ENCODE data around the gene AKAP13.

Gene AKAP13

DNA sequence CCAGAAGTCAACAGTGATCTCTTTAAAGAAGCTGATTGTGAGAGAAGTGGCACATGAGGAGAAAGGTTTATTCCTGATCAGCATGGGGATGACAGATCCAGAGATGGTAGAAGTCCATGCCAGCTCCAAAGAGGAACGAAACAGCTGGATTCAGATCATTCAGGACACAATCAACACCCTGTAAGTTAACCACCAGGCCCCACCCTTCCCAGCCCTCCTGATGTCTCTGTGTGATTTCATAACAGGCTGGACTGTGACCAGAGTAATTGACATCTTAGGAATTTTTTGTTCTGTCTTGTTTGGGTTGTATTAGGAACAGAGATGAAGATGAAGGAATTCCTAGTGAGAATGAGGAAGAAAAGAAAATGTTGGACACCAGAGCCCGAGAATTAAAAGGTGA, 346.7 kb downstream of the AKAP13 start:
- TF ChIP-seq GATA2 (IDR thresholded peaks at IDR 0.05; ENCODE audit: low read depth, low read length): no peak
- TF ChIP-seq GATA3 (IDR thresholded peaks at IDR 0.05; ENCODE audit: low read depth, low read length): no peak

DNA sequence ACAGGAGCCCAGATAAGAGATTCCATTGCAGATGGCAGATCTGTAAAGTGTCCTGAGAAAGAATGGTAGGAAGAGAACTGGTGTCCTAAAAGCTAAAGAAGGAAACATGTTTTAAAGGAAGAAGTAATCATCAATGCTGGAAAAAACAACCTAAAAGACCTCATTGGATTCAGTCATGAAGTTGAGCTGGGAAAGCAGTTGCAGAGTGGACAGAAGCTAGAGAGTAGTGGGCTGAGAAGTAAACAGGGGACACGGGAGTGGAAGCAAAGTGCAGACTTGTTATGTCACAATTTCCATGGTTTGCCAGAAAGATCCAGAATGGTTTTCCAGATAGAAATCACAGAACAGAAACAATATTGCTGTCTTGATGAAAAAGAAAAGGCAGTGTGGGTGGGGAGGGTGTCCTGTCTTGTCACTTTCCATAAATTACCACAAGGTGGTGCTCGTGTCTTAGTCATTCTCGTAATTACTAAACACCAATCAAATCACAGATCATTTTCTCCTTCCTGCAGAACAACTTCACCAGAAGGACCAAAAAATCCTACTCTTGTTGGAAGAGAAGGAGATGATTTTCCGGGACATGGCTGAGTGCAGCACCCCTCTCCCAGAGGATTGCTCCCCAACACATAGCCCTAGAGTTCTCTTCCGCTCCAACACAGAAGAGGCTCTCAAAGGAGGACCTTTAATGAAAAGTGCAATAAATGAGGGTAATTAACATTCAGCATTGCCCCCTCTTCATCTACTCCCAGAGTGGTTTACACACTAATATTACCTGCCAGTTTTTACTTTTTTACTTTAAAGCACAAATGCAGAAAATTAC, 349.8 kb downstream of the AKAP13 start:
- TF ChIP-seq GATA2 (IDR thresholded peaks at IDR 0.05; ENCODE audit: low read depth, low read length): no peak
- no peak for TF ChIP-seq GATA3 (IDR thresholded peaks at IDR 0.05; ENCODE audit: low read depth, low read length)

DNA sequence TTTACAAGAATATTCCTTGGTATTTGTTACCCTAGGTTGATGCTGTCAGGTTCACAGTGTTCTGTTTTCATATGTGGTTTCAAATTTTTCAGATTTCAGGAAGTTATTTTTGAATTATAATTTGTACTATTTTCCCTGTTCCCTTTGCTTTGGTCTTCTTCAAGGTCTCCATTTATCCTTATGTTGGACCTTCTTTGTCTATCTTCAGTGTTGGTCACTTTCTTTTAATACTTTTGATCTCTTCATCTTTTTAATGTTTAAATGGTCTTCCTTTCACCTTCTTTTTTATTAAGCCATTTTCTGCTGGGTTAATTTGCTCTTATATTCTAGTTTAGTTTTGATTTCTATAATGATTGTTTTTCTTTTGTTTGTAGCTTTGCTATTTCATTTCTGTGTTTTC, 353.0 kb downstream of the AKAP13 start:
- TF ChIP-seq GATA3 (IDR thresholded peaks at IDR 0.05; ENCODE audit: low read depth, low read length) (no peak), GATA2 (IDR thresholded peaks at IDR 0.05; ENCODE audit: low read depth, low read length) (no peak)

DNA sequence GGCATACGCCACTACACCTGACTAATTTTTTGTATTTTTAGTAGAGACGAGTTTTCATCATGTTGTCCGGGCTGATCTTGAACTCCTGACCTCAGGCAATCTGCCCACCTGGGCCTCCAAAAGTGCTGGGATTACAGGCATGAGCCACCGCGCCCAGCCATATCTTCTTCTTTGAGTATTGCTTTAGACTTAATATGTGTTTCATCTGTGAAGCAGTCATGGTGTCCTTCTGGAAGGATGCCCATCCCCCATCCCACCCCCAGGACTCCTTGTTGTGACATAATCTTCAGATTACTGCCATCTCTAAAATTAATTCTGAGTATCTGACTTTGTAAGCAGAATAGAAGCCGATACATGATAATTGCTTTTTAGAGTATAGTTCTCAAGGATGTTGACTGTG, 356.7 kb downstream of the AKAP13 start:
- TF ChIP-seq GATA2 (IDR thresholded peaks at IDR 0.05; ENCODE audit: low read depth, low read length) (no peak), GATA3 (IDR thresholded peaks at IDR 0.05; ENCODE audit: low read depth, low read length) (no peak)

DNA sequence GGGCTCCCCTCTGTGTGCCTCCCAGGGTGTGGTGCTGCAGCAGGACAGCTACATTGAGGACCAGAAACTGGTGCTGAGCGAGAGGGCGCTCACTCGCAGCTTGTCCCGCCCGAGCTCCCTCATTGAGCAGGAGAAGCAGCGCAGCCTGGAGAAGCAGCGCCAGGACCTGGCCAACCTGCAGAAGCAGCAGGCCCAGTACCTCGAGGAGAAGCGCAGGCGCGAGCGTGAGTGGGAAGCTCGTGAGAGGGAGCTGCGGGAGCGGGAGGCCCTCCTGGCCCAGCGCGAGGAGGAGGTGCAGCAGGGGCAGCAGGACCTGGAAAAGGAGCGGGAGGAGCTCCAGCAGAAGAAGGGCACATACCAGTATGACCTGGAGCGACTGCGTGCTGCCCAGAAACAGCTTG, 360.6 kb downstream of the AKAP13 start:
- no peak for TF ChIP-seq GATA2 (IDR thresholded peaks at IDR 0.05; ENCODE audit: low read depth, low read length)
- no peak for TF ChIP-seq GATA3 (IDR thresholded peaks at IDR 0.05; ENCODE audit: low read depth, low read length)

DNA sequence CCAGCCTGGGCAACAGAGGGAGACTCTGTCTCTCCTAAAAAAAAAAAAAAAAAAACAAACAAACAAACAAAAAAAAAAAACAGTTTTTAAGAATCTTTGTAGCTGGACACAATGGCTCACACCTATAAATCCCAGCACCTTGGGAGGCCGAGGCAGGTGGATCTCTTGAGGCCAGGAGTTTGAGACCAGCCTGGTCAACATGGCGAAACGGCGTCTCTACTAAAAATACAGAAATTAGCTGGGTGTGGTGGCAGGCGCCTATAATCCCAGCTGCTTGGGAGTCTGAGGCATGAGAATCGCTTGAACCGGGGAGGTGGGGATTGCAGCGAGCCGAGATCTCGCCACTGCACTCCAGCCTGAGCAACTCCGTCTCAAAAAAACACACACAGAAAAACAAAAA, 361.3 kb downstream of the AKAP13 start:
- TF ChIP-seq GATA3 (IDR thresholded peaks at IDR 0.05; ENCODE audit: low read depth, low read length) (no peak), GATA2 (IDR thresholded peaks at IDR 0.05; ENCODE audit: low read depth, low read length) (no peak)

DNA sequence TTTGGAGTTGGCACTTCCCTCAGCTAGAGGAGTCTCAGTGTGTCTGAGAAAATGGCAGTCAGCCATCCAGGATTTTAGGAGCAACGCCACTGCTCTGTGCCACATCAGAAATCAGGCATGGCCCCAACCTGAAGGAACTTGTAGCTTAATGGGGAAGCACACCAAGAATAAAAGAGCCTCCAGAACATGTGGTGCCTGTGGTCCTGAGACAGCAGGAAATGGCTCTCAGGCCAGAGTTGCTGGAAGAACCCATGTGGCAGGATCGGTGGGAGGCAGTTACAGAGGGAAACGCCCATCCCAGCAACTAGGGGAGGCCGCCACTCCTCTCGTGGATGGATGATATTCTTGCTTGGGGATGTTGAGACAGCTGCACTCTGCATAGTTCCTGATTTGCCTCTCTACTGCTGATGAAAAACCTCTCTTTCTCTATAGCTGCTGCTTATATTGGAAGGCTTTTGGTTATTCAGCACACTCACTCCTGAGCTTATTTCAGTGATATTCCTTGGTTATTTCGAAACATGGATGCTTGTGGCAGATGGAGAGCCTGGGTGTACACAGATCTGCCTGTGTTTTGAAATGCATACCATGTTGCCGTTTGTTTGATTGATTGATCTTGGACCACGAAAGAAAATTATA, 361.9 kb downstream of the AKAP13 start:
- TF ChIP-seq GATA2 (IDR thresholded peaks at IDR 0.05; ENCODE audit: low read depth, low read length): no peak
- TF ChIP-seq GATA3 (IDR thresholded peaks at IDR 0.05; ENCODE audit: low read depth, low read length): no peak

DNA sequence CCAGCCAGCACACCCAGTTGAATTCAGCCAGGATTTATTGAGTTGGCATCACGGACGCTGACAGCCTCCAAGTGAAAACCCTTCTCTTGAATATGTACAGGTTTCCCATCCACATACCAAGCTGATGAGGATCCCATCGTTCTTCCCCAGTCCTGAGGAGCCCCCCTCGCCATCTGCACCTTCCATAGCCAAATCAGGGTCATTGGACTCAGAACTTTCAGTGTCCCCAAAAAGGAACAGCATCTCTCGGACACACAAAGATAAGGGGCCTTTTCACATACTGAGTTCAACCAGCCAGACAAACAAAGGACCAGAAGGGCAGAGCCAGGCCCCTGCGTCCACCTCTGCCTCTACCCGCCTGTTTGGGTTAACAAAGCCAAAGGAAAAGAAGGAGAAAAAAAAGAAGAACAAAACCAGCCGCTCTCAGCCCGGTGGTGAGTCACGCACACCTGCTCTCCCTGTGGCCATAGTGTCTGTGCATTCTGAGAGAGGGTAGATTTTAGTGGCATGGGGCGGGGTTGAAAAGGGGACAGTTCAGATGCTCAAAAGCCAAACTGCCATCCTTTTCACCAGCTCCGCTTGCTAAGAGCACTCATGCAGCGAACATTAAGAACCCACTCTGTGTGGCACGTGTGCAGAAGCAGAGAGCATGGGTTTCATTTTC, 363.1 kb downstream of the AKAP13 start:
- no peak for TF ChIP-seq GATA2 (IDR thresholded peaks at IDR 0.05; ENCODE audit: low read depth, low read length)
- no peak for TF ChIP-seq GATA3 (IDR thresholded peaks at IDR 0.05; ENCODE audit: low read depth, low read length)

DNA sequence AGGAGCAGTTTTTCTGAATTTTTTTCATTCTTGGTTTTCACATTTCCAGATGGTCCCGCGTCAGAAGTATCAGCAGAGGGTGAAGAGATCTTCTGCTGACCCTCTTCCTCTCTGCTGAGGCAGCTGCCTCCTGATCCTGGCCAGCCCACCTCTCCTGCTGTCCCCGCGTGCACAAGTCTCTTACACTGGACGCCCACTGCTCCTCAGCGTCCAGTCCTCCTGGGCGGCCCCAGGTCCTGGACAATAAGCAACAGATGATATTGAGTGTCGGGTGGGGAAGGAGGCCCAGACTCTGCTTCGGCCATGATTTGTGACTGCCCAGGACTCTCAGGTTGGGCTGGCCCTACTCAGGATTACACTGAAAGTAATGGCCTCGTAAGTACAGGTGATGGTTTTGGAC, 364.2 kb downstream of the AKAP13 start:
- TF ChIP-seq GATA3 (IDR thresholded peaks at IDR 0.05; ENCODE audit: low read depth, low read length) (no peak), GATA2 (IDR thresholded peaks at IDR 0.05; ENCODE audit: low read depth, low read length) (no peak)

DNA sequence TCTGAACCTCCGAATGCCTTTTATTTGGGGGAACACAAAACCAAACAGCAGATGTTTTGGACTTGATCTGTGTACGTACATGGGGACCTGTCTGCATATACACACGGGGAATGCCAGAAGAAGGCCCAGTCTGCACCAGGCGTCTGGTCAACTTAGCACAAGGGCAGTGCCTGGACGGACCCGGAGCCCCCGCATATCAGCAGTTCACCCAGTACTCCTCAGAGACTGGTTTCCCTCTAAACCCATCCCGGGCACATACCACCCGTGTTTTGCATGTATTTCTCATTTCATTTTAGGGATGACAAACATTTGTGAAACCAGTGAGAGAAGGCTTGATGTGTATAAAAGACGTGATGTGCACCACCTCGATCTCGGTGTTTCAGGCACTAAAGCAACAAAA, 364.6 kb downstream of the AKAP13 start:
- TF ChIP-seq GATA3 (IDR thresholded peaks at IDR 0.05; ENCODE audit: low read depth, low read length) (no peak), GATA2 (IDR thresholded peaks at IDR 0.05; ENCODE audit: low read depth, low read length) (no peak)

DNA sequence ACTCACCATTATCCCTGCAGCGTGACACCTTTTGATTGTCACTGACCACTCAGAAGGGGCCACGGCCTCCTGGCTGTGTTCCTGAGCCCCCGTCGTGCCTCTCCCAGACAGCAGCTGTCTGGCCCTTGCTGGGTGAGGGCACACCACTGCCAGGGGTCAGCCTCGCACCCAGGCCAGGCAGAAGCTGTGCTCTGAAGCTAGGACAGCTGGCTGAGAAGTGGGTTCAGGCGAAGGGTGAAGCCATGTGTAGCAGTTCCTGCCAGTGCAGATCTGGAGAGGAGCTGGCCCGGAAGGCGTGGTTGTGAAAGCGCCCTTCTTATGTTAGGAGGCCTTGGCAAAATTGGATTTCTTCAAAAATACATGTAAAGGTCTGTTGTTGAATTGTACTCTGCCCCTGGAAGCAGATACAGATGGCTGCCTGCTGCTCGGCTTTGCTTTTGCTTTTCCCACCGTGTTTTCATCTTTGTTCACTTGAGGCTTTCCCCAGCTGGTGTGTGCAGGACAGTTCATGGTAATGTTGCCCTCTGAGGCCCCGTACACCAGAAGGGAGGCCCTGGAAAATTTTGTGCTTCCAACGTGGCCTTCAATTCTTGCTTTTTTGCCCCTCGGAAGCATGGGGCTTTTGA, 365.2 kb downstream of the AKAP13 start:
- no peak for TF ChIP-seq GATA3 (IDR thresholded peaks at IDR 0.05; ENCODE audit: low read depth, low read length)
- TF ChIP-seq GATA2 (IDR thresholded peaks at IDR 0.05; ENCODE audit: low read depth, low read length): no peak

DNA sequence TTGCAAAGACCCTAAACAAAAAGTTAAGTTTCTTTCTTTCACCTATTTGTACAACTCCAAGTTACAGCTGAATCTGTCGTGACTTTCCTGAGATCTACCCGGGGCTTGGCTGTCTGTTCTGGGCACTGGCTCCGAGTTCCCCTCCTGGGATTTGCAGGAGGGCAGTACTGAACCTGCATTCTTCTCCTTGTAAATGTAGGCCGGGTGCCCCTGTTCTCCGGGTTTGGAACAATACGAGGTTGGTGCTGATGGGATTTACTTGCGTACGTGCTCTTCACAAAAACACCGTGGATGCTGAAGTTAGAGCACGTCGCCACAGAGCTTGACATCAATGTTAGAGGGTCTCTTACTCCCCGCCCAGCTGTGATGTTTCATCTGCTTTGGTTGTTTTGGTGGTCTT, 366.2 kb downstream of the AKAP13 start:
- no peak for TF ChIP-seq GATA3 (IDR thresholded peaks at IDR 0.05; ENCODE audit: low read depth, low read length)
- TF ChIP-seq GATA2 (IDR thresholded peaks at IDR 0.05; ENCODE audit: low read depth, low read length): no peak

DNA sequence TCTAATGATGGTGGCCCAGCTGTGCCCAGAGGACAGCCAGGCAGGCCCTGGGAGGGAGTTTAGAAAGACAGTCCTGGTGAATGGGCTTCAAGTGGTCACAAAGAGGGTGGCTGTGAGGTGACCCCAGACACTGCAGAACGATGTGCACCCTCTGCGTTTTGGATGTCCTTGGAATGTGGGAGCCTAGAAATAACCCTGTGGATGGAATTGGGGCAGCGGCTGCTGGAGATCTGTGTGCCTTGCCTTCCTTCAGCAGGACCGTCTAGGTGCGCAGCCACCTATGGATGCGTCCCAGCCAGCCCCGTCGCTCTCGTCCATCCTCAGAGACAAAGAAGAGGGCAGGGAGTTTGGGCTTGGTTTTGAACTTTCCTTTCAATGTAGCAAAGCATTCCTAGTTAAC, 367.8 kb downstream of the AKAP13 start:
- no peak for TF ChIP-seq GATA3 (IDR thresholded peaks at IDR 0.05; ENCODE audit: low read depth, low read length)

DNA sequence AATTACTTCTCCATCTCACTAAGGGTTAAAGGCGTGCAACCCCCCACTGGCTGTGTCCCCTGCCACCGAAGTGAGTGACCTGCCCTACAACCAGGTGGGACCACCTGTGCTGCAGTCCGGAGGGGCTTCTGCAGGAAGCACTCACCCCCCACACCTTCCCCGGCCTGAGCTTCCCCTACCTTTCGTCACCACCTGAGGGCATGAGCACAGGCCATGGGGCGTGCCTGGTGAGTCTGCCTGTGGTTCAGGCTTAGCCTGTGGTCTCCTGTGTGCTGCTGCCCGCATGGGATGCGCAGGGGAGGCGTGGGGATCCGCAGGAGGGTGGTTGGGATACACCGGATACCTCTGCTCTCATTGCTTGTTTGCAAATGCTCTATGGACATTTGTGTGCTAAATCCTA, 368.3 kb downstream of the AKAP13 start:
- TF ChIP-seq GATA3 (IDR thresholded peaks at IDR 0.05; ENCODE audit: low read depth, low read length) (no peak), GATA2 (IDR thresholded peaks at IDR 0.05; ENCODE audit: low read depth, low read length) (no peak)
